ENCODE data around the gene MAP3K21. TPM values are rescaled to one million over a fixed set of nuclear protein-coding genes. Genes with fewer than 3 reads are reported as not detected.

Gene MAP3K21
- total RNA-seq, 6 donors from 2014 or later = 6.0 to 22.0 (median 12.9) TPM

- no peaks in the 10 kb centered on the region for H3K9me3 ChIP-seq
- no peak overlapping the region for H3K27ac ChIP-seq
- no peaks in the 10 kb centered on the region for H3K36me3 ChIP-seq
- H3K27me3 ChIP-seq = no peaks in the 10 kb centered on the region
- DNase-seq (no peak), ATAC-seq (ENCODE audit: low FRiP score in 2 of 2) (no peak)
- no peaks in the 10 kb centered on the region for H3K4me1 ChIP-seq
- 76 to 81% methylated on average over 4 of the region's 4 CpGs for WGBS, 2 donors
- H3K4me3 ChIP-seq = no peak overlapping the region
- no peak for TF ChIP-seq POLR2AphosphoS5 (IDR thresholded peaks at IDR 0.05)
- TF ChIP-seq POLR2A (IDR thresholded peaks at IDR 0.05) = no peak
- TF ChIP-seq EP300 (IDR thresholded peaks at IDR 0.05) = no peak
- no peak for TF ChIP-seq CTCF (IDR thresholded peaks at IDR 0.05)
These were observed 13.9 kb upstream of the MAP3K21 start for GRCh38 chr1:233313434-233314155.

GRCh38 chr1:233315718-233316301 is 11.7 kb upstream of the MAP3K21 start:
- TF ChIP-seq POLR2A (IDR thresholded peaks at IDR 0.05) = no peak
- TF ChIP-seq CTCF (IDR thresholded peaks at IDR 0.05) = no peak
- no peak for TF ChIP-seq EP300 (IDR thresholded peaks at IDR 0.05)
- no peak for TF ChIP-seq POLR2AphosphoS5 (IDR thresholded peaks at IDR 0.05)
- Histone ChIP-seq H3K9me3 (no peaks in the 10 kb centered on the region), H3K4me1 (no peaks in the 10 kb centered on the region), H3K4me3 (no peak overlapping the region), H3K27me3 (no peaks in the 10 kb centered on the region), H3K36me3 (no peaks in the 10 kb centered on the region), H3K27ac (no peak overlapping the region)
- no peak for ATAC-seq (ENCODE audit: low FRiP score in 2 of 2)
- WGBS, 2 donors = 65 to 89% methylated on average over 1 of the region's 1 CpG
- DNase-seq = no peak

GRCh38 chr1:233316473-233316872 is 11.1 kb upstream of the MAP3K21 start:
- Histone ChIP-seq H3K27me3 (no peaks in the 10 kb centered on the region), H3K4me3 (no peak overlapping the region), H3K9me3 (no peaks in the 10 kb centered on the region), H3K27ac (no peak overlapping the region), H3K4me1 (no peaks in the 10 kb centered on the region), H3K36me3 (no peaks in the 10 kb centered on the region)
- TF ChIP-seq POLR2AphosphoS5 (IDR thresholded peaks at IDR 0.05) = no peak
- no peak for TF ChIP-seq CTCF (IDR thresholded peaks at IDR 0.05)
- TF ChIP-seq EP300 (IDR thresholded peaks at IDR 0.05) = no peak
- ATAC-seq (ENCODE audit: low FRiP score in 2 of 2) (no peak), DNase-seq (no peak)
- WGBS, 2 donors = 63 to 64% methylated on average over 1 of the region's 1 CpG

- WGBS, 2 donors = 67% methylated on average over 6 of the region's 6 CpGs
These were observed 8.3 kb upstream of the MAP3K21 start for GRCh38 chr1:233319272-233319671.

More at GRCh38 chr1:233319272-233319671, 8.3 kb upstream of the MAP3K21 start:
- no peak for TF ChIP-seq CTCF (IDR thresholded peaks at IDR 0.05)
- TF ChIP-seq EP300 (IDR thresholded peaks at IDR 0.05) = no peak
- Histone ChIP-seq H3K36me3 (no peaks in the 10 kb centered on the region), H3K27me3 (no peaks in the 10 kb centered on the region), H3K4me3 (no peak overlapping the region), H3K9me3 (no peaks in the 10 kb centered on the region), H3K27ac (no peak overlapping the region), H3K4me1 (no peaks in the 10 kb centered on the region)
- no peak for ATAC-seq (ENCODE audit: low FRiP score in 2 of 2)
- DNase-seq = no peak
